ENCODE data around the gene CRYBB1.

DNA sequence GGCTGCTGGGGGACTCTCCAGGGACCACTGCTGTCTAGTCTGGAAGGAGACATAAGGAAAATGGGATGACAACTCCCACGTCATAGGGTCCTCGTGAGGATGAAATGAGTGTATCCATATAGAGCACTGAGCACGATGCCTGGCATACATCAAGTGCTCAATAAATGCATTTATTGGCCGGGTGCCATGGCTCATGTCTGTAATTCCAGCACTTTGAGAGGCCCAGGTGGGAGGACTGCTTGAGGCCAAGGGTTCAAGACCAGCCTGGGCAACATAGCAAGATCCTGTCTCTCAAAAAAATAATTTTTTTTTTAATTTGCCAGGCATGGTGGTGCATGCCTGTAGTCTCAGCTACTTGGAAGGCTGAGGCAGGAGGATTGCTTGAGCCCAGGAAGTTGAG lies 15.7 kb downstream of the CRYBB1 start:
- TF ChIP-seq TCF7L2 (IDR thresholded peaks at IDR 0.05; ENCODE audit: low read depth, low read length) (no peak), SIN3A (IDR thresholded peaks at IDR 0.05; ENCODE audit: borderline replicate concordance, insufficient read depth, low read depth, low read length) (no peak)
- TF ChIP-seq, protein P1, sequence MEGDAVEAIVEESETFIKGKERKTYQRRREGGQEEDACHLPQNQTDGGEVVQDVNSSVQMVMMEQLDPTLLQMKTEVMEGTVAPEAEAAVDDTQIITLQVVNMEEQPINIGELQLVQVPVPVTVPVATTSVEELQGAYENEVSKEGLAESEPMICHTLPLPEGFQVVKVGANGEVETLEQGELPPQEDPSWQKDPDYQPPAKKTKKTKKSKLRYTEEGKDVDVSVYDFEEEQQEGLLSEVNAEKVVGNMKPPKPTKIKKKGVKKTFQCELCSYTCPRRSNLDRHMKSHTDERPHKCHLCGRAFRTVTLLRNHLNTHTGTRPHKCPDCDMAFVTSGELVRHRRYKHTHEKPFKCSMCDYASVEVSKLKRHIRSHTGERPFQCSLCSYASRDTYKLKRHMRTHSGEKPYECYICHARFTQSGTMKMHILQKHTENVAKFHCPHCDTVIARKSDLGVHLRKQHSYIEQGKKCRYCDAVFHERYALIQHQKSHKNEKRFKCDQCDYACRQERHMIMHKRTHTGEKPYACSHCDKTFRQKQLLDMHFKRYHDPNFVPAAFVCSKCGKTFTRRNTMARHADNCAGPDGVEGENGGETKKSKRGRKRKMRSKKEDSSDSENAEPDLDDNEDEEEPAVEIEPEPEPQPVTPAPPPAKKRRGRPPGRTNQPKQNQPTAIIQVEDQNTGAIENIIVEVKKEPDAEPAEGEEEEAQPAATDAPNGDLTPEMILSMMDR (IDR thresholded peaks at IDR 0.05) = no peak

All from Panc1 (cell line).